Gastroesophageal sphincter (tissue), 3 donors: ENCODE measurements around the gene SMPDL3A.

Experiments used
- CTCF ChIP-seq, 4 experiments: fragments of 200-600 bp in 2 of 4; fragments of 450-650 bp in 2 of 4; sonication (generic) in 1 of 4; IDR thresholded peaks; one replicate each; pipeline ENCODE4 v1.5.1; 2017 to 2019; ENCODE audit warnings: antibody characterized with exemption in 4 of 4, mild to moderate bottlenecking in 2 of 4, moderate library complexity in 2 of 4
- EP300 ChIP-seq: sonication (generic); formaldehyde crosslinking; IDR thresholded peaks from one replicate; pipeline ENCODE4 v1.6.1; 2017; ENCODE audit warnings: antibody characterized with exemption, mild to moderate bottlenecking
- POLR2A ChIP-seq, 2 donors: fragments of 450-650 bp; IDR thresholded peaks; one replicate each; pipeline ENCODE4 v1.6.1; 2017; ENCODE audit warnings: antibody characterized with exemption in 2 of 2, mild to moderate bottlenecking in 2 of 2, moderate library complexity in 1 of 2

GRCh38 chr6:122832459-122832858, 43.4 kb downstream of the SMPDL3A start:
- TF ChIP-seq CTCF (IDR thresholded peaks at IDR 0.05): no peak
- no peak for TF ChIP-seq EP300
- TF ChIP-seq POLR2A (IDR thresholded peaks at IDR 0.05): no peak
